ENCODE data around the gene FAM124A.

FAM124A gene

DNA sequence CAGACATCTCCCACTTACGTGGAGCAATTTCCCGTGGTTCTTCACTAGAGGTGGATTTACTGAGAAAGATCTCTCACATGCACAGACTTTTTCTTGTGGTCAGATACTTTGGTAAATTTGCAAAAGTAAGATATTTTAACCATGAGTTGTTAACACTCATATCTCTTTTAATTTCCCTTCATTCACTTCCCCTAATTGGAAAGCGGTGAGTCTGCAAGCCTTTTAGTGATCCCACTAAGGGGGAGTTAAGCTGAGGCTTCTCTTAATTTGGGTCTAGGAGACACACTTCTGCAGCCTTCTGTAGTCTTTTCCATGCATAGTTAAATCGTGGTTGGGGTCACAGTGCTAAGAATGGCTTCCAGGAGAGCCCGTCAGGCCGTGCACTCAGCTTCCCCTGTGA is 86.6 kb downstream of the FAM124A start:
- DNase-seq = no peak

DNA sequence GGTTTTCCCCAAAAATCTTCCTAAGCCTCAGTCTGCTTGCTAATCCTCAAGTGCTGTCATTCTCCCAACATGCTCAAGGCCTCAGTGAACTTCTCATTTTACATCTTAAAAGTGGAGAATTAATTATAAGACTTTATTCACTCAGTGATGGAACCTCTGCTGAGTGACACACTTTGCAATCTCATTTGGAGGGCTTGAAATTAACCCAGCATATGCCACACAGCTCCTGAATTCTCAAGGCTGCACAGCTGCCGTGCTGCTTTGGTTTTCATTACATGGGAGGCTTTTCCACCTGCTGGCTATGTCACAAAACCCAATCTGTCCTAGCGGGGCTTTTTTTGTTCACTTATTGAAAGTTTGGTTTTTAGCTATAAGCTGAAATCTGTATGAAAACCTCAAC is 89.0 kb downstream of the FAM124A start:
- no peak for DNase-seq

DNA sequence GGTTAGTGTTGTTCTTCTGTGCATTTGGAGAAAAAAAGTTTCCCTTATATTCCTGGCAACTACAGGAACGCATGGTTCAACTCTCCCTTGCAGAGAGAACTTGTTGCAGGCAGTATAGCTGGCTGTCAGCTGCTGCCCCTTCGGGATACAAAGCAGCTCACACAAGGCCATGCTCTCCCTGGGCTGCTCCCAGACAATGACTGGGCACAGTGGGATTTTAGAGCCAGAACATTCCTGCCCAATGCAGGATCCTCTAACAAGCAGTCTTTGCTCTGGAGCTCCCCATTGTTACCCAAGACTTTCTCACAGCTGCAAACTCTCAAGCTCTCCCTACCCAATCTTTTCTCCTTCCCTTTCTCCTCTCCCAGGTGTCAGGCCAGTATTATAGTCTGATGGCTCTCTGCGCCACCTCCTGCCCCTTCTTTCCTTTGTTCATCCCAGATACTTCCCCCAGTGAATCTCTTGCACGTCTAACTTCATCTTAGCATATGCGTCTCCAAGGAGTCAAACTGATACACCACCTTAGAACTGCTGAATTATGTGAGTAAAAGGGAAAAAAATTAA is 89.8 kb downstream of the FAM124A start:
- DNase-seq = no peak

DNA sequence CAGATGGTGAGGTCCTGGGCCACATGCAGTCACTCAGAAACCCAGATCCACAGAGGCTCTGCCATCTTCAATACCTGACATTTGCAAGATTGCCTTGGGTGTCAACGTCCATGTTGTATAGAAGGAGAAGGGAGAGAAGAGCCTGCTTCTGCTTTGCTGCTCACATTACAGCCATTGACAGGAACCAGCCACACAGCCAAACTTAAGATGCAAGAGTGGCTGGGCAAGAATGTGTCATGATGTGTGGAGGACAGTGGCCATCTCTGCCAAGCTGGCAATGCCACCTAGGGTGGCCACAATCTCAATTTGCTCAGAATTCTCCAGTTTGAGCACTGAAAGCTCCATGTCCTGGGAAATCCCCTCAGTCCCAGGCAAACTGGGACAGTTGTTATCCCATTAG is 91.4 kb downstream of the FAM124A start:
- no peak for DNase-seq

DNA sequence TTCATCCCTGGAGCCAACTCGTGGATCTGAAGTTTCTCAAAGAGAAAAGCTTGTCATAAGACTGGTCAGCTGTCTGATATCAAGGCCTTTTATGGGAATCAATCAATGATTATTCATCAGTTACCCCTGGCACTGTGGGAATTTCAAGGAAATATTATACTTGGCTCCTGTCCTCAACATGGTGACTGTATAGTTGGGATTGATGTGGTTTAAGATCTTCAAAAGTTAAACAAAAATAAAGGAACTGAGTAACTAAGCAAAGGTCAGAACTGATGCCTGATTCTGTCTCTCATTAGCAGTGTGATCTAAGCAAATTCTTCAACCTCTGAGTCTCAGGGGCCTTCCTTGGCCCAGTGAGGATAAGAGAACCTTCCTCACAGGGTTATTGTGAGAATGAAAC is 95.1 kb downstream of the FAM124A start:
- peak; percentile 67 for DNase-seq

DNA sequence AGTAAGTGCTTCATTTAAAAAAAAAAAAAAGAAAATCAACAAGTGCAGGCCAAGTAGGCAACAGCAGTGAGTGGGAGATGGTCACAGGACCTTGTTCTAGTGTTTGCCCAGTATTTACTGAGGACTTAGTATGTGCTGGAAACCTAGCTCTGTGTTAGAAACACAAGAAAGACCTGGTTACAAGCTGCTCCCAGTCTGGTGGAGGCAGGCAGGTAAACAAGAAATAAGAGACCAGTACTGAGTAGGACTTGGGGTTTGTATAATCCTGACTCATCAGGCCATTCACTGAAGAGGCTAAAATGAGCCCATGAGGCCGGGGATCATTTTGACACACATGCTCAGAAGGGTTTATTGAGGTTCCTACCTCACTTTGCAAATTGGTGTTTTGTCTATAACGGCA is 95.8 kb downstream of the FAM124A start:
- DNase-seq = no peak

DNA sequence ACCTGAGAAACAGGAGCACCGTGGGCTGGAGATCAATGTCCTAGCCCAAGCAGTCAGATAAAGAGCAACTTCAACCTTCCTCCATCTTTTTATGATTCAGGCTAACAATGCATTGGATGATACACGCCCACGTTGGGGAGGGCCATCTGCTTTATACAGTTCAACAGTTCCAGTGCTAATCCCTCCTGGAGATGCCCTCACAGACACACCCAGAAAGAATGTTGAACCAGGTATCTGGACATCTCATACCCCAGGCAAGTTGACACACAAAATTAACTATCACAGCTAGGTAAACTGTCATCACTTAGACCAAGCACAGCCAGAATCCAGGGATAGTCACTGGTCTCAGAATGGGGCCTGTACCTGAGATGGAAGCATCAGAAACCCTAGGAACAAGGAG is 96.7 kb downstream of the FAM124A start:
- DNase-seq = no peak

DNA sequence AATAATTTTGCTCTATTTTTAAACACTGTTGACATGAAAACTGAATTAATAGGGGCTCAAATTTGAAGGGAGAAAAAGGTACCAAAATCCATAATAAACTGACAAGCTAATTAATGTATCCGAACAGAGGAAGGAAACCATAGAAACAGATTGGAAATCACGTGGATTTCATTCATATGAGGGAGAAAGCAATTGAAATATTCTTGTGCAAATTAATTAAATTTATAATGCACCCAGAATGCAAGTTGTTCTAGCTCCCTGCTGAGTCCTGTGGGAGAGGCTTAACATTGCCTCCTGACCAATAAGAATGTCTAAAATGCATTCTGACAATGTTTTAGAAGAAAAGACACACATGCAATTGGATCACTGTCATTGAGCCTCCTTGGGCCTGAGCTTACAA is 99.6 kb downstream of the FAM124A start:
- DNase-seq = no peak

DNA sequence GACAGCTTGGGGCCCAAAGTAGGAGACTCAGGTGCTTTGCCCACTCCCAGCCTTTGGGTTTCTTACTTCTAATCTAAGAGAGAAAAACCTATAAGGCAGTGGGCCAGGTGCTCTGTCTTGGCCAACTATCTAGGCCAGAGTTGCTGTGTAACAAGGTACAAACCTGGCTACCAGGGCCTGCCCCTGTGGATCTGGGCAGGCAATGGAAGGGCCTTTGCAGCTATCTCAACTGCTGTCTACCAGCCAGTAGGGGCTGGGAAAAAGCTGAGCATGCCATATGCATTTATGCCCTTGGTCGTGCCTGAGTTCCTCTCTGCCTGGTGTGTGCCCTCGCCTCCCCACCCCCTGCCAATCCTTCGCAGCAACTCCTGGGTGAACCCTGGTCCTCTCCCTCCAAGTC is 100.6 kb downstream of the FAM124A start:
- no peak for DNase-seq

DNA sequence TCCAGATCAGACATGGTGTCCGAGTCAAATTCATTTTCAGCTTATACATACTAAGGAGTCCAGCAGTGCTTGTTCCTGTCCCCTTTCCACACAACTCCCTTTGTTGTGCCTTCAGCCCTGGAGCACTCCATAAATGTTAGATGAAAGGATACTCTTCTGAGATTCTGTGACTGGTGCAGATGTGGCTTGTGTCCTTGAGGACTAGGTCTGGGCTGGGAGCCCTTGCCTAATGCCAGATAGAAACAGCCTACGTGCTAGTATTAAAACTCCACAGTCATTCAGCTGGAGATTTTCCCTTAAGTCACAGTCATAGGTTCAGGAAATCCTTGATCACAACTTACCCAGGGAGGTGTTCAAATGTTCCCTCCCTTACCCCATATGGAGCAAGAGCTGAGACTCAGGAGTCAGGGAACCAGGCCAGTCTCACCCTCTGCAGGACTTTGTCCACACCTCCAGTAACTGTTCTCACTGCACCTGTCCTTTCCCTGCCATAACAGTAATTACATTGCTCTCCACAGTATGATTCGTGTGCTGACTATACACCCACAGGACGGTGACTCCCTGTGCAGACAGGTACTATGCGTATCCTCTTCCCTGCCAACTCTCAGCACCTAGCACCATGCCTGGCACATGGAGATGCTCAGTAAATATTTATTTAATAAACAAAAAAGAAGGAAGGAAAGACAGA is 101.8 kb downstream of the FAM124A start:
- DNase-seq = no peak

DNA sequence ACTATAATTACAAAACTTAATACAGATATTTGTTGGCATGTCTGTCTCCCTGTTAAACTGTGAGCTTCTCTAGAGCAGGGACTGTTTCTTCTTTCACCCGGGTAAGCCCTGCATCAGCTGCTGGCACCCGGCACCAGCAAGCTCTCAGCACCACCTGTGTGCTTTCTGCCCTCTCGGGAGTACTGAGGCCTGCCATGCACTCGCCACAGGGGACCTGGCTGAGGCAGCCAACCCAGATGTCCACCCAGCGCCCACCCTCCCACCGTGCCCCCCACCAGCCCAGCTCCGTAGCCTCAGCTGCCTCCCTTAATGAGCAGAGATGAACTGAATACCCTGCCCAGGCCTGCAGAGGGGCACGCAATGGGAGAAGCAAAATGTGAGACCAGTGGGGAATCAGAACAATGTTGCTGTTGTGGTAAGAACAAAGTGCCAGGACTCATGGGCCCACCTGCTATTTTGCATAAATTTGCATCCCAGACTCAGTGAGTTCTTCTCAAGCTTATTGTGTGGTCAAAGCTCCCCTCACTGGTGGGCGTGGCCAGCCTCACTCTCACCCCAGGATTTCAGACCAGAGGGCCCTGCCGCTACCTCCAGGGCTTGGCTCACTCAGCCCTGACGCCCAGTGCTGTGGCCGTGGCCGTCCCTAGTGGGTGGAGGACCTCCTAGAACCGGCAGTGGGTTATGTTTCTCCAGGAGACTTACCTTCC is 102.7 kb downstream of the FAM124A start:
- DNase-seq = no peak

DNA sequence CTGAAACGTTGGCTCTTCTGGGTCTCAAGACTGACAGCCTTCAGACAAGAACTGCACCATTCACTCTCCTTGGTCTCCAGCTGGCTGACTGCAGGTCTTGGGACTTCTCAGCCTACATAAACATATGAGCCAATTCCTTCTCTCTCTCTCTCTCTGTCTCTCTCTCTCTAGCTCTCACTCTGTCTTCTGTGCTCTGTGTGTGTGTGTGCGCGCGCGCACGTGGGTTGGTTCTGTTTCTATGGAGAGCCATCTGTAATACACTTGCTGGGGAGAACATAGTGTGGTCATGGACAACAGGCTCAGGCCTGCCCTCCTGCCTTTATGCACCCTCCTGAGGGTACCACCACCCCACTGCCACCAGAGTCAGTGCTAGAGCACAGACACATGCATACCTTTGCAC is 103.6 kb downstream of the FAM124A start:
- no peak for DNase-seq

DNA sequence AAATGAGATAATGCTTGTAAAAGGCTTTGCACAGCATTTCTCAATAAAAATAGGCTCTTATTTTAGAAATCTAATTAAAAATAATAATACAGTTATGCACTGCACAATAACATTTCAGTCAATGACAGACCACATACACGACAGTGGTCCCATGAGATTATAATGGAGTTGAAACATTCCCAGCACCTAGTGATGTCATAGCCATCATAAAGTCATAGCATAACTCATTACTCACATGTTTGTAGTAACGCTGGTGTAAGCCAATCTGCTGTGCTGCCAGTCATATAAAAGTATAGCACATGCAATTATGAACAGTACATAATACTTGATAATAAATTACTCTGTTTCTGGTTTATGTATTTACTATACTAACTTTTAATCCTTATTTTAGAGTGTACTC is 104.6 kb downstream of the FAM124A start:
- DNase-seq = peak; percentile 16

DNA sequence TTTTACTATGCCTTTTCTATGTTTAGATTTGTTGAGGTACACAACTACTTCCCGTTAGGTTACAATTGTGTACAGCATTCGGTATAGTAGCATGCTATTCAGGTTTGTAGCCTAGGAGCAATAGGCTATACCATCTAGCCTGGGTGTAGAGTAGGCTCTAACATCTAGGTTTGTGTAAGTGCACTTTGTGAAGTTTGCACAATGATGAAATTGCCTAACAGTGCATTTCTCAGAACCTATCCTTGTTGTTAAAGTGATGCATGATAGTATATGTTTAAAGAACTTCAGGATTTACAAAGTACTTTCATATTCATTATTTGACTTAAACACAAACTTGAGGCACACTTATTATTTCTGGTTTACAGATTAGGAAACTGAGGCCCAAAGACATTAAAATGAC is 105.8 kb downstream of the FAM124A start:
- DNase-seq = no peak

DNA sequence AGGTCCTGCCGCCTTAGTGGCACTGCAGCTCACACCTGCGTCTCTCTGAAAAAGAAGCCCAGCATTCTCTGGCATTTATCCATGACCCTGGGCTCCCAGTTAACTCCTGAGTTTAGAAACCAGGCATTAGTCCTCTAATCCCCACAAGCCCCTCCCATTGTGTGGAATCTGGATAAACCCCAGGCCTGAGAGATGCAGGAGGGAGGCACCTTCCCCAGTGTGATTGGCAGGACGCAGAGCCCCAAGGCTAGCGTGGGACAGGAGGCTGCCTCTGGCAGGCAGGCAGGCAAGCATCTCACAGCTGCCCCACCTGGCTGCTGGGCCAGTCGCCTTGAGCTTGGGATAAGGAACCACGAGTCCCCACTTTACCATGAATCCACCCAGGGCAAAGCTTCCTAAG is 106.3 kb downstream of the FAM124A start:
- DNase-seq = no peak

DNA sequence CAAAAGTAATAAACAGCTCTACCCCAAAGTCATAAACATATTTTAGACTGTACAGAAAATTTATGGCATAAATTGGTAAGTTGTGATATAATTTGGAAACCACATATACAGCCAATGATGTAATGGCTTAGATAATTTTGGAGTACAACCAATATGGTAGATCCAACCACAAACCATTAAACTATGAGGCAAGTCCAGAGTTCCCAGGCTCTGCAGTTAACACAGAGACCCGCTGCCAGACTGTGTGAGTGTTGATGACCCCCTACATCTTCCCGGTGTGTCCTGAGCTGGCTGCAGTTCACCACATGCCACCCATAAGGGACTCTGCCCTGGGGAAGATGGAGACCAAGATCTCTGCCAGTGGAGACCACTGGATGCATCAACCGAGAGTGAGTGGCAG is 107.4 kb downstream of the FAM124A start:
- no peak for DNase-seq

DNA sequence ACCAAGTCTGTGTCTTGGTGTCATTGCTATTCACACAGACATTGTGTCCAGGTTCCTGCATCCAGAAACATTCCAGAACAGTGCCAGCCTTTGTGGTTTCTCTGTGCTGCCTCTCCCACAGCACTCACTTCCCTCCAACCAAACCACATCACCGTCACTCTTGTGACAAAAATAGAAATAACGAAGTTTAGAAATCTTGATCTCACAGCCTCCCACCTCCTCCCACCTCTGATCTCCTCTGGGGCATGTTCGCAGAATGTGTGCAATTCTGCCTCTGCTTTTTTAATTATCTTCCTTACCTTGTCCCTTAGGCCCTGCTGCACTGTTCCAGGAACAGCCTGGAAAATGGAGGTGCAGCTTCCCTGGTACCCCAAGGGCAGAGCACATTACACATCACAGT is 108.6 kb downstream of the FAM124A start:
- peak; percentile 22 for DNase-seq

DNA sequence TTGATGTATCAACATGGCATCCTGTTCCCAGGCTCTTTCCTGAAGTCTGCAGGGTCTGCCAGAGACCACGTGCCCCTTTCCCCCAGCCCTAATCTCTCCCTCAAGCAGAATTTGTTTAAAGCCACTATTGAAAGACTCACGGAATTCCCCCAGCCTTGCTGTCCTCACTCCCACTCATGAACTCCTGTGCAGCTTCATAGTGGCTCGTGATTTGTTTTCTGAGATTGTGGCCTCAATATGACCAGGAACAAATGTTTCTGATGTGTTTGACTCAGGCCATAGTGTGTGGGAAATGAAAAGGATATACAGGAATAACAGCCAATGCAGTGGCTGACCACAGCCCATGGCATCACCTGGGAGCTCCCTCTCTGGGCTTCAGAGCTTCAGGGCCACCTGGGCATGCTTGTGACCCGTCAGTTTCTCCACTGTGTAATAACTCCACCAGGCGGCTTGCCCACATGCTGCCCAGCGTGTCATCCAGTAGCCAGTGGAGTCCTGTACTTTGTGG is 109.2 kb downstream of the FAM124A start:
- no peak for DNase-seq

DNA sequence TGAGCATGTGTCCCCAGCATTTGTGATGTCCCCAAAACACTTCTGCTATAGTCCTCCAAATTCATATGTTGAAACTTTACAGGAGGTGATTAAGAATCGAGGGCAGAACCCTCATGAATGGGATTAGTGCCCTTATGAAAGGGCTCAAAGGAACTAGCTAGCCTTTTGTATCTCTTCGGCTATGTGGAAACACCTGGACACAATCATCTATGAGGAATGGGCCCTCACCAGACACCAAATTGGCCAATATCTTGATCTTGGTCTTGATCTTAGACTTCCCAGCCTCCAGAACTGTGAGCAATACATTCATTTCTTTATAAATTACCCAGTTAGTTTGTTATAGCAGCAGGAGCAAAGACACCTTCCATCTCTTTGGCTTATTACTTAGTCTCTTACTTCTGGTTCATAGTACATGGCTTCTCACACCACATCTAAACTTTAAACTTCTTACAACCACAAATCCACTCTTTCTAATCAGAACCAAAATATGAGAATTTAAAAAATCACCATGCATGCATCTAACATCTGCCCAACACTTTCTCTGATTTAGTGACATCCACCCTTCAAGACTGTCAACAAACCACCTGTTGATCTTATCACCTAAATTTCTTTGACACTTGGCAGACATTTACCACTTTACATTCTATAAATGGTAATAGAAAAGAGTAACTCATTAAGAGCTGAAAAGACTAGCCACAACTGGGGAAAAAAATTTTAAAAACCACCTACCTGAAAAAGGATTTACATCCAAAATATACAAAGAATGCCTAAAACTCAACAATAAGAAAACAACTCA is 110.6 kb downstream of the FAM124A start:
- no peak for DNase-seq

DNA sequence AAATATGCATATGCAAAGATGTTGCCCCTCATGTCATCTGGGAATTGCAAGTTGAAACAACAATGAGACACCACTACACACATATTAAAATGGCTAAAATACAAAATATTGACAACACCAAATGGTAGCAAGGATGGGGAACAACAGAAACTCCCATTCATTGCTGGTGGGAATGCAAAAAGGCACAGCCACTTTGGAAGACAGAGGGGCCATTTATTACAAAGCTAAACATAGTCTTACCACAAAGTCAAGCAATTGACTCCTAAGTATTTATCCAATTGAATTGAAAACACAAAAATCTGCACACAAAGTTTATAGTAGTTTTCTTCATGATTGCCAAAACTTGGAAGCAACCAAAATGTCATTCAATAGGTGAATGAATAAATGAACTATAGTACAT is 111.2 kb downstream of the FAM124A start:
- no peak for DNase-seq

DNA sequence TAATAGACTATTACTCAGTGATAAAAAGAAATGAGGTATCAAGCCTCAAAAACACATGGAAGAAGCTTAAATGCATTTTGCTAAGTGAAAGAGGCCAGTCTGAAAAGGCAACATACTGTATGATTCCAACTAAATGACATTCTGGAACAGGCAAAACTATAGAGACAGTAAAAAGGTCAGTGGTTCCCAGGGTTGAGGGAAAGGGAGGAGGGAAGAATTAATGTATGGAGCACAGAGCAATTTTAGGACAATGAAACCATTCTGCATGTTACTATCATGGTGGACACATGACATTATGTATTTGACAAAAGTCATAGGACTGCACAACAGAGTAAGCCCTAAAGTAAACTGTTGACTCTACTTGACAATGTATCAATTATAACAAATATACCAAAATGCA is 111.6 kb downstream of the FAM124A start:
- no peak for DNase-seq

Data from fibroblast of skin of scalp (primary cell).